GM12874 (cell line): ENCODE measurements around the gene ACOT13.

Source experiments
- TF ChIP-seq, protein P1 (sequence below): IDR thresholded peaks from 2 replicates; pipeline ENCODE4 v1.5.1; 2011; ENCODE audit warnings: low read depth, mild to moderate bottlenecking, control low read depth, low read length, moderate library complexity; ENCODE audit not compliant: insufficient read depth

ACOT13 gene

DNA sequence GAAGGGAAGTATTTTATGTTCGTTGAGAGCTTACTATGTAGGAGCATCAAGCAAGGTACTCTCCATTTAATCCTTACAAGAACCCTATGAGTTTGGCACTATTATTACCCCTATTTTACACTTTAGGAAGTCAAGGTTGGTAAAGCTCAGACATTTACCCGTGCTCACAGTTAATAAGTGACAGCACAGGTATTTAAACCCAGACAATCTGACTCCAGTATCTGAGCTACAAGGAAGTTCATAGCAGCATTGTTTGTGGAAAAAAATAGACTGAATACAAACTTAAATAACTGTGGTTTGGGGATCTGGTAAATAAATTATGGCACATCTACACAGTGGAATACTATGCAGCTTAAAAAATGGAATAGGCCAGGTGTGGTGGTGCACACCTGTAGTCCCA is 86.7 kb downstream of the ACOT13 start:
- TF ChIP-seq, protein P1, sequence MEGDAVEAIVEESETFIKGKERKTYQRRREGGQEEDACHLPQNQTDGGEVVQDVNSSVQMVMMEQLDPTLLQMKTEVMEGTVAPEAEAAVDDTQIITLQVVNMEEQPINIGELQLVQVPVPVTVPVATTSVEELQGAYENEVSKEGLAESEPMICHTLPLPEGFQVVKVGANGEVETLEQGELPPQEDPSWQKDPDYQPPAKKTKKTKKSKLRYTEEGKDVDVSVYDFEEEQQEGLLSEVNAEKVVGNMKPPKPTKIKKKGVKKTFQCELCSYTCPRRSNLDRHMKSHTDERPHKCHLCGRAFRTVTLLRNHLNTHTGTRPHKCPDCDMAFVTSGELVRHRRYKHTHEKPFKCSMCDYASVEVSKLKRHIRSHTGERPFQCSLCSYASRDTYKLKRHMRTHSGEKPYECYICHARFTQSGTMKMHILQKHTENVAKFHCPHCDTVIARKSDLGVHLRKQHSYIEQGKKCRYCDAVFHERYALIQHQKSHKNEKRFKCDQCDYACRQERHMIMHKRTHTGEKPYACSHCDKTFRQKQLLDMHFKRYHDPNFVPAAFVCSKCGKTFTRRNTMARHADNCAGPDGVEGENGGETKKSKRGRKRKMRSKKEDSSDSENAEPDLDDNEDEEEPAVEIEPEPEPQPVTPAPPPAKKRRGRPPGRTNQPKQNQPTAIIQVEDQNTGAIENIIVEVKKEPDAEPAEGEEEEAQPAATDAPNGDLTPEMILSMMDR: no peak
